Islet of Langerhans (tissue), 1 donor: ENCODE data around the gene DDX1.
A peak's percentile ranks its signal among the peaks of the same experiment; 100 is the strongest.
"Not testable (repeated sequence)": the region's sequence is repeated elsewhere in the genome, so short reads cannot be mapped to it uniquely, and the experiment has no call there.

Experiments
- FAIRE-seq: peaks from one replicate; lab custom pipeline; 2011; peaks lifted over from hg19 to GRCh38; lab: Jason Lieb, UNC

Gene DDX1

GRCh38 chr2:15591692-15592463, at the start of gene DDX1:
DDX1 (plus strand) TSS chr2:15591868; CDS start chr2:15591934, 66 bp downstream.
- FAIRE-seq = no peak

DNA sequence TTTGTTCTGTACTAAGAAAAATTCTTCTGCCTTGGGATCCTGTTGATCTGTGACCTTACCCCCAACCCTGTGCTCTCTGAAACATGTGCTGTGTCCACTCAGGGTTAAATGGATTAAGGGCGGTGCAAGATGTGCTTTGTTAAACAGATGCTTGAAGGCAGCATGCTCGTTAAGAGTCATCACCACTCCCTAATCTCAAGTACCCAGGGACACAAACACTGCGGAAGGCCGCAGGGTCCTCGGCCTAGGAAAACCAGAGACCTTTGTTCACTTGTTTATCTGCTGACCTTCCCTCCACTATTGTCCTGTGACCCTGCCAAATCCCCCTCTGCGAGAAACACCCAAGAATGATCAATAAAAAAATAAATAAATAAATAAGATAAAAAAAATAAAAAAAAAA, 49.4 kb upstream of the DDX1 start:
- FAIRE-seq = not testable (repeated sequence)

DNA sequence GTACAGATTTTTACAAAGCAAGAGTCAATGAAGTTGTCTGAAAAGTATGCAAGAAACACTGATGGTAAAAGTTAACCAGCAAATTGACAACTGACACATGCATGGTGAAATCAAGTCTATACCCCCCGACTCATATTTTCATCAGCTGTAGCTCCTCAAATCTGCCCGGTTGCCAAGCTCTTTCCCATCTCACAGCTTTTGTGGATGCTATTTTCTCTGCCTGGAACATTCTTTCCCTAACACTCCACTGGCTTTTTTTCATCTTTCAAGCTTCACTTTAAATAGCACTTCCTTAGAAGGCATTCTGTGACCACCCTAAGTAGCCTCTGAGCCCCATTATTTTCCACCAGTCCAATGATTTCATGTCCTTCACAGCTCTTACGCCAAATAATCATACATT, 48.6 kb upstream of the DDX1 start:
- no peak for FAIRE-seq

- FAIRE-seq = no peak
These were observed 48.1 kb upstream of the DDX1 start for GRCh38 chr2:15543541-15543940.

GRCh38 chr2:15544227-15544626, 47.4 kb upstream of the DDX1 start:
- no peak for FAIRE-seq

GRCh38 chr2:15546297-15547098, 45.2 kb upstream of the DDX1 start:
- no peak for FAIRE-seq

GRCh38 chr2:15547115-15547876, 44.4 kb upstream of the DDX1 start:
- FAIRE-seq = peak; percentile 92

DNA sequence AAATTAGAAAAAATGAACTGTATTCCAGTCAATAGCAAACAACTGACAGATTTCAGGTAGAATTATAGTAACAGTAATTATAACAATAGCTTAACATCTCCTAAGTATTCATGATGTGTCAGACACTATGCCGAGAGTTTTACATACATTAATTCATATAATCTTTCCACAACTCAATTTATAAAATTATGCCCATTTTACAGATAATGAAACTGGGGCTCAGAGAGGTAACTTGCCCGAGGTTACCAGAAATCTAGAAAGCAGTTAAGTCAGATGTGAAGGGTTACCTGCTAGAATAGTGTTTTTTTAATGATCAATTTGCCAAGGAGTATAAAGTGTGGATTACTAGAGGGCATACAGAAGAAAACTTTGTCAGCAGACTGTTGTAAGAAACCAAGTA, 42.7 kb upstream of the DDX1 start:
- no peak for FAIRE-seq

DNA sequence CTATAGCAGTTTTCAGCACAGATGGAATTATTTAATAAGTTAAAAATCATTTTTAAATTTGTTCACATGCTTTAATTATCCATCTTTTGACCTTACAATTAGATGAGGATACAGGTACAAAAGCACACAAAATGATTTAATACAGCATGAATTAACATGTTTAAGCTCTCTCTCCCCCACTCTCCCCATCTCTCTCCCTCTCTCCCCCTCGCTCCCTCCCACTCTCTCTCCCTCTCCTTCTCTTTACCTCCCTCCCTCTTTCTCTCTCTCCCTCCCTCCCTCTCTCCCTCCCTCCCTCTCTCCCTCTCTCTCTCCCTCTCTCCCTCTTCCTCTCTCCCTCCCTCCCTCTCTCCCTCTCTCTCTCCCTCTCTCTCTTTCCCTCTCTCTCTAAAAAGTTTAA, 38.1 kb upstream of the DDX1 start:
- no peak for FAIRE-seq

DNA sequence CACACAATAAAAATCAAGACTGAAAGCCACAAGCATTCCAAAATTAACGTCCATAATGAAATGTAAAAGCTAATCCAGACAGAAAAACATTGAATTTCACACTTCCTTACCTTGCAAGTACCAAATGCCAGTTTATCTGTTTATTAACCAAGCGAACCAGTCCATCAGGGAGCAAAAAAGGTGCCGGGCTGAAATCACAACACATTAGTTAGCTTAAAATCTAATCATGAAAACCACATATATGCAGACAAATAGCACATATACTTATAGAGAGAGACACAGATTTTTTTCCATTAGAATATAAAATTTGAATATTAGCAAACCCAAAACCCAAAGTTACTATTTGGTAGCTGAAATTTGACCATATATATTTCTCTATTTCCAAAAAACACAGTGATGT, 37.7 kb upstream of the DDX1 start:
- FAIRE-seq = no peak

GRCh38 chr2:15554525-15555218, 37.0 kb upstream of the DDX1 start:
- no peak for FAIRE-seq

GRCh38 chr2:15555760-15556193, 35.9 kb upstream of the DDX1 start:
- no peak for FAIRE-seq

- FAIRE-seq = no peak
These were observed 35.2 kb upstream of the DDX1 start for GRCh38 chr2:15556311-15556930.

DNA sequence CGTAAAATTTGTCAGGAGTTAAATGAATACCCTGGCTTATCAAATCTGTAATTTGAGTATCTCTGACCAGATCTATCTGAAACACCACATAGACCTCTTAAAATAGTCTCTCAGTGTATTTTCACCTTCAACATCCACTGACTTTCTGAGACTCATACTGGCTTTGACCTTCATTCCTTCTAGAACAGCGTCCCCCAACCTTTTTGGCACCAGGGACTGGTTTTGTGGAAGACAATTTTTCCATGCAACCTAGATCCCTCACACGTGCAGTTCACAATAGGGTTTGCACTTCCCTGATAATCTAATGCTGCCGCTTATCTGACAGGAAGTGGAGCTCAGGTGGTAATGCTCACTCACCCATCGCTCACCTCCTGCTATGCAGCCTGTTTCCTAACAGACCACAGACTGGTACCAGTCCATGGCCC, 33.8 kb upstream of the DDX1 start:
- FAIRE-seq = no peak

GRCh38 chr2:15559379-15560139, 32.1 kb upstream of the DDX1 start:
- no peak for FAIRE-seq

DNA sequence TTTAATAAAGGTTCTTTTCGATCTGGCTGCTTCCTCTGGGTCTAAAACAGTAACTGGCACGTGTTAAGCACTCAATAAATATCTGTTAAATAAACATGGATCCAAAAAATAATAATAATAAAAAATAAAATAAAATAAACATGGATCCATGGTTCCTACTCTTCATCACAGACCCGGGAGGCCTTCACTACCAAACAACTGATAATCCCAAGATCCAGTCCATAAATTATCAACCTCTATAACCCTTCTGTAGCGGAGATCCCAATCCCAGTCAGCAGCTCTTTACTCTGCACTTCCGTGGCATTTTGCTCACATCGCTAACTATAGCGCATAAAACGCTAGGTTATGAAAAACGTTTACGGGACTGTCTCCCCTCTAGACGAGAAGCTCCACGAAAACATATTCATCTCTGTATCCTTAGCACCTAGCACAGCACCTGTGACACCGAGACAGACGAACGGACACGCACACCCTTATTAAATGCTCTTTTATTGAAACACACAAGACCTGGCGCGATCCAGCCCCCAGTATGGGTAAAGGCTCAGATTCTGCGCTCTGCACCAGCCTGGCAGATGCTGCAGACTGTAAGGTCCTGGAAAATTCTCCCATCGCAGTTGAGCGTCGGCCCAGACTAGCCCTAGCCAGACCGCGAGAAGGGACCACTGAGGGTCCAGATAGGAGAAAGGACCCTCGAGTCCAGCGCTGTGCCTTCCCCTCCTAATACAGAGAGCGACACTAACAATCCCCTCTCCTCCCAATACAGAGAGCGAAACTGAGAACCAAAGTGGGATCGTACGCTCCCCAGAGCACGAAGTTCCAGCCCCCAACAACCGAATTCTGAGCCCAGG, 31.3 kb upstream of the DDX1 start:
- no peak for FAIRE-seq

DNA sequence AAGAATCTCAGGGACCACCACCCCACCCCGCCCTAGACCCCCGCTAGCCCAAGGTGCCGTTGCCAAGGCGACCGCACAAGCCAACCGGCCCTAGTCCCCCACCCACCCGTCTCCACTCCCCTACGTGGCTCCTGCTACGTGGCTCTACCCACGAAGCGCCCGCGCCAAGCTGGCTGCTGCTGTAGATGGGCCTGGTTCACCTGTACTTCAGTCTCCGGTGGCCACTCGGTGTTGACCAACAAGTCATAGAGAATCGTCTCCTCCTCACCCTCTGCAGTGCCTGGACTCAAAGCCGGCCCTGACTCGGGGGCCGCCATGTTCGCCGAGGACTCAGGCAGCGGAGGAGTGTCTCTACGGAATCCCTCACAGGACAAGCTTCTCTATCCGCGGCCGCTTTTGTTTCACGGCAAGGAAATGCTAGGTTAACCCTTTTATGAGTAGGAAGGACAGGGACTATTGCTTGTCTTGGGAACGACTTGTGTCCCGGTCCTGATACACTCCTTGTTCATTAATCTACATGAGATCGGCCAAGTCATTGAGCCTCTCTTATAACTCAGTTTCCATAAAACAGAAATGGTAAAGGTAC, 30.6 kb upstream of the DDX1 start, which contains the start of gene NBAS:
Gene NBAS (minus strand): TSS at position 347 of the 586 bp plus-strand sequence. CDS start 30 bp downstream, at position 317.
- peak; percentile 78 for FAIRE-seq

DNA sequence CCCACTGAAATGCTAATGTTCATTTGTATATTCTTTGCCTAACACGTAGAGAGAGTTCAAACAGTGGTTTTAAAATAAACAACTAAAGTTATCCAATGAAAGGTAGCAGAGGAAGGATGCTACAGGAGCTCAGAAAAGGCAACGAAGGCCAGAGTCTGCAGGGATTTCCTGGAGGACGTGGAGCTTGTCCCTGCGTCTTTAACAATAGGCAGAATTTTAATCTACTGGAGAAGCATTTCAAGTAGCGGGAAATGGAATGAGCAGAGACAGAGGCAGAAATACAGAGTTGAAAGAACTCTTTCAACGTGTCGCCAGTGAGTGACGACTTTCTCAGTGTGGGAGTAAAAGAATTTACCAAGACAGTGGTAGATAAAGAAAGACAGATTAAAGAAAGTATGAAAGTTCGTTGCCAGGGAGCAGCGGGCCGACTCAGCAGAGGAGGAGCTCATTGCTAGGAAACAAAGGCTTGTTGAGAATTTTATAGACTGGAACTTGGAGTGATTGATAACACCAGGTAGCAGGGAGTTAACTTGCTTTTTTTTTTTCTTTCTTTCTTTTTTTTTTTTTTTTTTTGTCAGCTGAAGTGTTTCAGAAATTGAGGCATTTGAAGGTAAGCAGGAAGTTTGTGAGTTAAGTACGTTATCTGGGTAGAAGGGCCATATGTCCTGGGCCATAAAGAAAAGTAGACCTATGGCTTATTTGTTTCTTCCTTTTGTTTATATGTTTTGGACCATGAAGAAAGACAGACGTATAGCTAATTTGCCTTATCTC, 29.9 kb upstream of the DDX1 start:
- FAIRE-seq = peak; percentile 27
